ENCODE data around the gene EFL1.
A peak's percentile ranks its signal among the peaks of the same experiment; 100 is the strongest.
"Not testable (repeated sequence)": the region's sequence is repeated elsewhere in the genome, so short reads cannot be mapped to it uniquely, and the experiment has no call there.

The EFL1 gene

DNA sequence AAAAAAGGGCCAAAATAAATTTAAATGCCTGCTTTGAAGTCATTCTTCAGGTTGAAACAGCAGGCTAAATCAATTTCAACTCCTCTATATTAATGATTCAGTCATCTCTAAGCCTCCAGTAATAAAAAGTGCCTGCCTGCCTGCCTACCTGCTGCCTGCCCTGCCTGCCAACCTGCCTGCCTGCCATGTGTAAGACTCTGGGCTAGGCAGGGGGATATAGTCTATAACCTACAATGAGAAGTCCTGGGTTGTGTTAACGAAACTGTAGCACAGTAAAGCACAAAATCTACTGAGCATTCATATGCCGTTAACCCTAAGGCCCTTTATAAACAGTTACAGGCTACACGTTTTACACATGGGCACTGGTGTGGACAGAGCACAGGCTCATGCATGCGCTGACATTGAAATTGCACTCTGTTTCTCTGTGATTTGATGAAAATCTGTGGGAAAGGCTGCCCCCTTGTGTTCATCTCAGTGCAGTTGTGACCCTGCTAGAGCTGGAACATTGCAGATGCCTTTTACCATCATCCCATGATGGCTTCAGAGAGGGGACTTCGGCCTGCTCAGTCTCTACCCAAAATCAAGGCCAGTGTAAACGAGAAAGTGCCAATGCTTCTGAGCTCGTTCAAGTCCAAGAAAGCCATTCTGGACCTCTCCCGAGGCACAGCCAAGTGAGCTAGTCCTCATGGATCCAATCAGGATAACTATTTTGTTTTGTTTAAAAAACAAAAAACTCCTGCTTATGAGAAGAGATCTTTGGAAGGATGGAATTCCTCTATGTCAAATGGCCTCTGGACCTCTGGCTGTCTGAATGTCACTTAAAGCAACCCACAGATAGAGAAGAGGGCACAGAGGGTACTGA is 64.6 kb downstream of the EFL1 start:
- TF ChIP-seq, protein P1, sequence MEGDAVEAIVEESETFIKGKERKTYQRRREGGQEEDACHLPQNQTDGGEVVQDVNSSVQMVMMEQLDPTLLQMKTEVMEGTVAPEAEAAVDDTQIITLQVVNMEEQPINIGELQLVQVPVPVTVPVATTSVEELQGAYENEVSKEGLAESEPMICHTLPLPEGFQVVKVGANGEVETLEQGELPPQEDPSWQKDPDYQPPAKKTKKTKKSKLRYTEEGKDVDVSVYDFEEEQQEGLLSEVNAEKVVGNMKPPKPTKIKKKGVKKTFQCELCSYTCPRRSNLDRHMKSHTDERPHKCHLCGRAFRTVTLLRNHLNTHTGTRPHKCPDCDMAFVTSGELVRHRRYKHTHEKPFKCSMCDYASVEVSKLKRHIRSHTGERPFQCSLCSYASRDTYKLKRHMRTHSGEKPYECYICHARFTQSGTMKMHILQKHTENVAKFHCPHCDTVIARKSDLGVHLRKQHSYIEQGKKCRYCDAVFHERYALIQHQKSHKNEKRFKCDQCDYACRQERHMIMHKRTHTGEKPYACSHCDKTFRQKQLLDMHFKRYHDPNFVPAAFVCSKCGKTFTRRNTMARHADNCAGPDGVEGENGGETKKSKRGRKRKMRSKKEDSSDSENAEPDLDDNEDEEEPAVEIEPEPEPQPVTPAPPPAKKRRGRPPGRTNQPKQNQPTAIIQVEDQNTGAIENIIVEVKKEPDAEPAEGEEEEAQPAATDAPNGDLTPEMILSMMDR (IDR thresholded peaks at IDR 0.05; ENCODE audit: extremely low read depth, missing control alignments): peak; percentile 60
- peak; percentile 61 for DNase-seq (ENCODE audit: low spot score)

DNA sequence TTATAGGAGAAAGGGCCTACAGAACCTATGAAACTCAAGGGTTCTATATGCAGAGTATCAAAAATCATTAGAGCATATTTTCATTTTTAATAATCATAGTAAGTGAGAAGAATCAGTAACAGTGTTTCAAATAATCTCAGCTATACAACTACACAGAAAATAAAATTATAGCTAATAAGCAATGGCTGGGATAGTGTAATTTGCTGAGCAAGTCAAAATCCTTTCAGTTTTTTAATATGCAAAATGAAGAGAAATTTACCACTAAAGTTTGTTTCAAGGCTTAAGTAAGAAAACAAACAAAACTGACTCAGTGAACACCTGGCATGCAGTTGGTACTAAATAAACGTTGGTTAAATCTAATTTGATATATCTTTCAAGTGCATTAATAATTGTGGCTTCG is 66.2 kb downstream of the EFL1 start:
- TF ChIP-seq, protein P1 (IDR thresholded peaks at IDR 0.05; ENCODE audit: extremely low read depth, missing control alignments): no peak
- DNase-seq (ENCODE audit: low spot score): no peak

DNA sequence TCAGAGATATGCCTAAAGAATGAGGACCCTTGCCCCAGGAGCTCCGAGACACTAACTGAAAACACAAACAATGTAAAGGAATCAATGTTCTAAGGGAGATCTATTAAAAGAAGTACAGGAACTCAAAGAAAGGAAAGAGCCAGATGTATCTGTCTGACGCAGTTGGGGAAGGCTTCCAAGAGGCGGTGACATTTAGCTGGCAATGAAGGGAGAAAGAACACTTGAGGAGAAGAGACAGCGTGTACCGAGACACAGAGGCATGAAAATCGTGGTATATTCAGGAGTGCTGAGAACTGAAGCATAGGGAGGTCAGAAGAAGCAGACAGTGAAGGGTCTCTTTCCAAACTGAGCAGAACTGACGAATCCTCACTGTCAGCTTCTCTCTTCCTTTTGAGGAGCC is 66.7 kb downstream of the EFL1 start:
- DNase-seq (ENCODE audit: low spot score): not testable (repeated sequence)

DNA sequence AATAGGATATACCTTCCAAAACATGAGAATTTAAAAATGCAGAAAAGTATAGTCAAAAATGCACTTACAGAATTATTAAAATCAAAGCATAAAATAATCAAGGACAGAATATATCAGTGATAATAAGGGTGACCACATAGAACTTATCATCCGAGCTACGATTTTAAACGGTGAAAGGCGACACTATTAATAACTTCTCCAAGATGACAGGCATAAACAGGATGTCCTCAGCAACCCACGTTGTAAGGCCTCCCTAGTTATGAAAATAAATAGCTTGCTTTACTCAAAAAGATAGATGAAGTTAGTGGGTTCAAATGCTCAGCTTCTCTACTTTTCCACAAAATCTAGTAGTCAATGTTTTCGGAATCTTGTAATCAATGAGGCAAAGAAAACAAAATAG is 68.0 kb downstream of the EFL1 start:
- not testable (repeated sequence) for DNase-seq (ENCODE audit: low spot score)

DNA sequence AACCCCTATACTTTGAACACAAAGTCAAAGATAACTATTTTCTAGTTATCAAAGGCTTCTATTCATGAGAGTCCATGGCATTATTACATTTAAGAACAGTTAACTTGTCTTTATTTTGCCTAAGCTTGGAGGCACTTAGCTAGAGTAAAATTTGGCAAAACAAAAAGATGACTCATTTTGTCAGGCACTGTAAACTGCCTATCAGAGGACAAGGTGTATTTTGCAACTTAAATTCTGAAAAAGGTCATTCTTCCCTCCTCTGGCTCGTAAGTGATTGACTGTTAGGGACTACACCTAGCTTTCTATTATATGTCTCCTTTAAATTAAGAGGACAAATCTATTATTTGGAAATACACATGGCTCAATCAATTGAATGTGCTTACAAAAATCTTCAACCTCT is 69.1 kb downstream of the EFL1 start:
- not testable (repeated sequence) for DNase-seq (ENCODE audit: low spot score)

DNA sequence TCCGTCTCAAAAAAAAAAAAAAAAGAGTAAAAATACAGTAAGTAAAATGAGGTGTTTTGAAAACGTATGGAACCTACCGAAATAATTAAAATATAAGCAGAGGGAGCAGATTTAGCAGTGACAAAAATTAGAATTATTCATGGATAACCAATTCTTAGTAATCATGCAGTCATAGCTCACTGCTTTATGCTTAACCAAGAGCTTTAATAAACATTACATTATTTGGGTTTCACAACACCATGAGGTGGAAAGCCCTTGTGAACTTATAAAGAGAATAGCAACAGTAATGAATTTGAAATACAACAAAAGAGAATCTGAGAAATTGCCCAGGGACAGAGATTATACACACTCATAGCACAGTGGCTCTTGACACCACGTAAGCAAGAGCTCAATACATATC is 70.1 kb downstream of the EFL1 start:
- DNase-seq (ENCODE audit: low spot score): not testable (repeated sequence)

DNA sequence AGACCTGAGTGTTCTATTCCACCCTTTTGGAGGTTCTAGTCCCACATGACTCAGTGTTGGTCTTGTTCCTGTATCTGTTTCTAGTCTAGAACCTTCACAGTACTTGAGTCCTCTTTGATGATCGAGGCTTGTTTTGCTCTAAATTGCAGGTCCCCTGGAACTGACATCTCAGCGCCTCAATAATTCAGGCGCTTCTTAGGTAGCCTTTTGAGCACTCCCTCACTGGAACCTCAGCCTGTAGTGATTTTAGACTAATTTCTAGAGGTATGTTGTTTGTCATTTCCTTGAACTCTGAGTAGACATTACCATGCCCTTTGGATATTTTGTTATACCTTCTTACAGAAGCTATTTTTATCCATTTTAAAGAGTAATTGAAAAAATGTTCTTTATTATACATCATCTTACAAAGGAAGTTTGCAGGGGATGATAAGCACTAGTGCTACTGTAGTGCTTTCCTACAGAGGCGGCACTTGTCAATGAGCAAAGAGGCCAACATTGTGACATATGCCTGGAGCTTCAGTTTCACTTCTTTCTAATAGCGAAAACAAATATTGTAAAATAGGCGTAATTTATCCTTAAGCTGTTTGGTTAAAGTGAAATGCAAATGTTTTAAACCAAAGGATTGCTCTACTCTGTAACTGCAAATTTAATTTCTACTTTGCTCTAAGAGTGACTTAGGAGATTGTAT is 75.7 kb downstream of the EFL1 start:
- TF ChIP-seq, protein P1 (IDR thresholded peaks at IDR 0.05; ENCODE audit: extremely low read depth, missing control alignments): no peak
- DNase-seq (ENCODE audit: low spot score): peak; percentile 29

DNA sequence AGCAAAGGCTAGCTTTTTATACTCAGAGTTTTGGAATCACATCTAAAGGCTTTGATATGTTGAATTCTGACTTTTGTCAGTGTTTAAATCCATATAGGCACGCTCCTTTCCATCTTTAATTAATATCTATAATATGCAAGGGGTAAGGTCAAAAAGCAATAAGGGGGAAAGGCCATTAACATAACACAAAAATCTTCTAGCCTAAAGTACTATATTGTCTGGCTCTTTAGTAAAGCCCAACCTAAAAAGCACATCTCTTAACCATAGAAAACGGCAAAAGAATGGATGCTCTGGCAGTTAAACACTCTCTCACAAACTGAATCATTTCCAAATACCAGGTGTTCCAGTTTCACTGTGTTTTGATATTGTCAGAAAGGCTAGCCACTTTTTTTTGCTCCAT is 76.4 kb downstream of the EFL1 start:
- no peak for DNase-seq (ENCODE audit: low spot score)
- TF ChIP-seq, protein P1 (IDR thresholded peaks at IDR 0.05; ENCODE audit: extremely low read depth, missing control alignments): no peak

DNA sequence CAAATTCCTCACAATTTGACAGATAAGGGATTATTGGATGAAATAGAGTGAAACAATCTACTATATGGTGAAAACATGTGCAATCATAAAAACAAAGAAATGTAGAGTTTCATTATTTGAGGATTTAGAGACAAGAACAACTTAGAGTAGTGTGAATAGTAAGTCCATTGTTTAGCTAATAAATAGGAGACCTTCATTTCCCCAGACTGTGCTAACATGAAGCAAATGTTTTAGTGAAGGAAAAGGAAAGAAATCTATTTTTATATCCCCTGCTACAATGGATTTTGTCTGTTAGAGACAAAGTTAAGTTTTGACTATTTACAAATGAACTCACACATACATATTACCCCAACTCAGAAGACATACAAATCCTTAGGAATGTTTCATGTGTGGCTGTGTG is 77.8 kb downstream of the EFL1 start:
- TF ChIP-seq, protein P1 (IDR thresholded peaks at IDR 0.05; ENCODE audit: extremely low read depth, missing control alignments): no peak
- no peak for DNase-seq (ENCODE audit: low spot score)

All from GM20000 (cell line).